GM20000 (cell line): ENCODE results near the gene TSPAN14.

Experiments used
- DNase-seq: peaks from one replicate; pipeline ENCODE4 v3.0.0; 2012; ENCODE audit warnings: low spot score
- CTCF ChIP-seq: IDR thresholded peaks from 2 replicates; pipeline ENCODE4 v1.5.1; 2012; ENCODE audit warnings: mild to moderate bottlenecking, control low read depth; ENCODE audit errors: extremely low read depth, missing control alignments

Gene TSPAN14

GRCh38 chr10:80580638-80581468 lies 126.7 kb downstream of the TSPAN14 start:
- no peak for DNase-seq
- TF ChIP-seq CTCF: no peak

- no peak for TF ChIP-seq CTCF
- DNase-seq: no peak
Observed at GRCh38 chr10:80581469-80581835, 127.3 kb downstream of the TSPAN14 start.

DNA sequence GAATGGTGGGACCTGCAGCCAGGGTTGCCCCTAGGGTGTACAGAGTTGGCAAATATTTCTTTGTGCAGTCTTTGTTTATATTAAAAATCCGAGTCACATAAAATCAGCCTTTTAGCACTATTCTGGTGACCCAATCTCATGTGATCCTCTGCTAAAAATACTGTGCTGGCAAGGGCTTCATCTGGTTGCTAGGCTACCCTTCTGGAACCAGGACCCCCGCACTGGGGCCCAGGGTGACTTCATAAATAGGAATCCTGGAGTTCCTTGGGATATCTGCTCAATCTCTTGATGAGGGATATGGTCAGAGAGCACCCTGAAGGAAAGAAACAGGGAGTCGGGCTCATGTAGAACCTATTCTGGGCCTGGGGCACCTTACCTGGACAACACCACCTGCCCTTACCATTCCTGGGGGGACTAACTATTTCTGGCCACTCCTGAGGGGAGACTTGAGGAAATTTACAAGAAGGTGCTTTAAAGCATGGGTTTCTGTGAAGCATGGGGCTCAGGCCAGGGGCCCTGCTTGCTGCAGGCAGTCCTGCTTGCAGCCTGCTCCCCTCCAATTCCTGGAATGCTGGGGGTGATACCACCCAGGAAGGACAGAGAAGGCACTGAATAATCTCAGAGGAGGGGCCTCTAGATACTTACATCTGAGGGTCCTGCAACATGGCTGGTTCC lies 128.3 kb downstream of the TSPAN14 start:
- no peak for TF ChIP-seq CTCF
- no peak for DNase-seq
